Measurements from ENCODE around the gene DMGDH.

Gene DMGDH

GRCh38 chr5:79050498-79050897, 19.0 kb downstream of the DMGDH start:
- no peak for TF ChIP-seq PPARA (CRISPR knock-in tag; IDR thresholded peaks at IDR 0.05; ENCODE audit: borderline replicate concordance)
- no peak for TF ChIP-seq PATZ1 (CRISPR knock-in tag; IDR thresholded peaks at IDR 0.05; ENCODE audit: borderline replicate concordance)
- TF ChIP-seq POU6F1 (CRISPR knock-in tag; IDR thresholded peaks at IDR 0.05; ENCODE audit: borderline replicate concordance, low read depth), result no peak
- no peak for TF ChIP-seq ZC3H10 (CRISPR knock-in tag; IDR thresholded peaks at IDR 0.05)
- TF ChIP-seq ARNTL (CRISPR knock-in tag; IDR thresholded peaks at IDR 0.05; ENCODE audit: borderline replicate concordance, low read depth), result no peak
- TF ChIP-seq ZNF70 (CRISPR knock-in tag; IDR thresholded peaks at IDR 0.05), result no peak
- no peak for ATAC-seq

GRCh38 chr5:79048437-79048836, 21.0 kb downstream of the DMGDH start:
- TF ChIP-seq BACH2 (CRISPR knock-in tag; IDR thresholded peaks at IDR 0.05; ENCODE audit: borderline replicate concordance) (no peak), TCF4 (CRISPR knock-in tag; IDR thresholded peaks at IDR 0.05; ENCODE audit: borderline replicate concordance) (0 out of 2 replicates have a peak, but pooled peaks have one; percentile 23), GLIS3 (CRISPR knock-in tag; IDR thresholded peaks at IDR 0.05) (no peak), ZNF70 (CRISPR knock-in tag; IDR thresholded peaks at IDR 0.05) (no peak)
- ATAC-seq, result no peak

- TF ChIP-seq BACH2 (CRISPR knock-in tag; IDR thresholded peaks at IDR 0.05; ENCODE audit: borderline replicate concordance), result no peak
- no peak for TF ChIP-seq TOX (CRISPR knock-in tag; IDR thresholded peaks at IDR 0.05; ENCODE audit: borderline replicate concordance)
- no peak for TF ChIP-seq ZC3H10 (CRISPR knock-in tag; IDR thresholded peaks at IDR 0.05)
- no peak for TF ChIP-seq SNAI2 (CRISPR knock-in tag; IDR thresholded peaks at IDR 0.05)
- TF ChIP-seq ISL1 (CRISPR knock-in tag; IDR thresholded peaks at IDR 0.05), result no peak
- no peak for TF ChIP-seq ZFP30 (CRISPR knock-in tag; IDR thresholded peaks at IDR 0.05)
- TF ChIP-seq GLIS3 (CRISPR knock-in tag; IDR thresholded peaks at IDR 0.05), result no peak
- no peak for TF ChIP-seq OSR1 (CRISPR knock-in tag; IDR thresholded peaks at IDR 0.05)
- no peak for TF ChIP-seq PATZ1 (CRISPR knock-in tag; IDR thresholded peaks at IDR 0.05; ENCODE audit: borderline replicate concordance)
- no peak for TF ChIP-seq RARB (CRISPR knock-in tag; IDR thresholded peaks at IDR 0.05)
- no peak for TF ChIP-seq ZNF8 (CRISPR knock-in tag; IDR thresholded peaks at IDR 0.05)
- no peak for ATAC-seq
Measured at GRCh38 chr5:79047199-79047598, 22.3 kb downstream of the DMGDH start.

GRCh38 chr5:79042188-79042587, 27.3 kb downstream of the DMGDH start:
- ATAC-seq, result no peak
- TF ChIP-seq ZFP30 (CRISPR knock-in tag; IDR thresholded peaks at IDR 0.05) (no peak), CSRNP3 (CRISPR knock-in tag; IDR thresholded peaks at IDR 0.05) (no peak), TCF4 (CRISPR knock-in tag; IDR thresholded peaks at IDR 0.05; ENCODE audit: borderline replicate concordance) (no peak)

GRCh38 chr5:79036769-79037168, 32.7 kb downstream of the DMGDH start:
- ATAC-seq, result no peak
- TF ChIP-seq ZFP30 (CRISPR knock-in tag; IDR thresholded peaks at IDR 0.05), result no peak
- no peak for TF ChIP-seq GLIS3 (CRISPR knock-in tag; IDR thresholded peaks at IDR 0.05)
- TF ChIP-seq PATZ1 (CRISPR knock-in tag; IDR thresholded peaks at IDR 0.05; ENCODE audit: borderline replicate concordance), result no peak
- no peak for TF ChIP-seq PPARA (CRISPR knock-in tag; IDR thresholded peaks at IDR 0.05; ENCODE audit: borderline replicate concordance)
- TF ChIP-seq ZNF8 (CRISPR knock-in tag; IDR thresholded peaks at IDR 0.05), result no peak
- no peak for TF ChIP-seq SNAI2 (CRISPR knock-in tag; IDR thresholded peaks at IDR 0.05)
- no peak for TF ChIP-seq ZC3H10 (CRISPR knock-in tag; IDR thresholded peaks at IDR 0.05)
- TF ChIP-seq ARNTL (CRISPR knock-in tag; IDR thresholded peaks at IDR 0.05; ENCODE audit: borderline replicate concordance, low read depth), result no peak
- TF ChIP-seq TSHZ2 (CRISPR knock-in tag; IDR thresholded peaks at IDR 0.05), result no peak
- no peak for TF ChIP-seq ZFP3 (CRISPR knock-in tag; IDR thresholded peaks at IDR 0.05)
- TF ChIP-seq TOX (CRISPR knock-in tag; IDR thresholded peaks at IDR 0.05; ENCODE audit: borderline replicate concordance), result no peak
- no peak for TF ChIP-seq RARB (CRISPR knock-in tag; IDR thresholded peaks at IDR 0.05)
- TF ChIP-seq ZNF70 (CRISPR knock-in tag; IDR thresholded peaks at IDR 0.05), result no peak
- TF ChIP-seq CSDC2 (CRISPR knock-in tag; IDR thresholded peaks at IDR 0.05), result no peak
- TF ChIP-seq BACH2 (CRISPR knock-in tag; IDR thresholded peaks at IDR 0.05; ENCODE audit: borderline replicate concordance), result no peak
- no peak for TF ChIP-seq TCF4 (CRISPR knock-in tag; IDR thresholded peaks at IDR 0.05; ENCODE audit: borderline replicate concordance)
- TF ChIP-seq OSR1 (CRISPR knock-in tag; IDR thresholded peaks at IDR 0.05), result no peak

Data from SK-N-SH treated with all-trans-retinoic acid at 6 μM for 48 hours (cell line).